ENCODE results near the gene MARCHF11. TPM values are rescaled to one million over a fixed set of nuclear protein-coding genes. Genes with fewer than 3 reads are reported as not detected.

The MARCHF11 gene
- total RNA-seq, 2 donors from 2014 or later: not detected

DNA sequence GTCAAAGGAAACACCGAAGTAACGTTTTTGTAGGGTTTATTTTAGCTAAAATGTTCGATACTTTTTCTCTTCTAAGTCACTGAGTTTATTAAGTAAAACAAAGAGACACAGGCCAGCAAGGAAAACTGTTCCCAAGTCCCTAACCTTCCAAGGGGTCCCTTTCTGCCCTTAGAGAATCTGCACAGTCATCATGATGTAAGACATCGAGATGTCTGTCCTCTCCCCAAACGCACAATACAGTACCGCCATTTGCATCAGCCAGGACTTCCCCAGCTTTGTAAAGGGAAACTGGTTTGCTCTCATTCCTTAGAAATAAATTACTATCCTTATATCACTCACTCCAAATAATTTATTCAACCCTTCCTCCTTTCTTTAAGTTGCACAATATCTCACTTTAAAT, 89.3 kb downstream of the MARCHF11 start:
- DNase-seq (ENCODE audit: low spot score) (no peak), ATAC-seq (ENCODE audit: insufficient number of reproducible peaks, low FRiP score, low read depth) (no peak)
- no peaks in the 10 kb centered on the region for H3K9me3 ChIP-seq
- no peaks in the 10 kb centered on the region for H3K36me3 ChIP-seq
- H3K27me3 ChIP-seq (replicated peaks; ENCODE audit: insufficient read depth): no peaks in the 10 kb centered on the region
- no peak overlapping the region for H3K4me3 ChIP-seq
- H3K27ac ChIP-seq: no peak overlapping the region
- H3K4me1 ChIP-seq (ENCODE audit: control insufficient read depth in 1 of 2, low read depth in 2 of 2): no peaks in the 10 kb centered on the region
- TF ChIP-seq, protein P1, sequence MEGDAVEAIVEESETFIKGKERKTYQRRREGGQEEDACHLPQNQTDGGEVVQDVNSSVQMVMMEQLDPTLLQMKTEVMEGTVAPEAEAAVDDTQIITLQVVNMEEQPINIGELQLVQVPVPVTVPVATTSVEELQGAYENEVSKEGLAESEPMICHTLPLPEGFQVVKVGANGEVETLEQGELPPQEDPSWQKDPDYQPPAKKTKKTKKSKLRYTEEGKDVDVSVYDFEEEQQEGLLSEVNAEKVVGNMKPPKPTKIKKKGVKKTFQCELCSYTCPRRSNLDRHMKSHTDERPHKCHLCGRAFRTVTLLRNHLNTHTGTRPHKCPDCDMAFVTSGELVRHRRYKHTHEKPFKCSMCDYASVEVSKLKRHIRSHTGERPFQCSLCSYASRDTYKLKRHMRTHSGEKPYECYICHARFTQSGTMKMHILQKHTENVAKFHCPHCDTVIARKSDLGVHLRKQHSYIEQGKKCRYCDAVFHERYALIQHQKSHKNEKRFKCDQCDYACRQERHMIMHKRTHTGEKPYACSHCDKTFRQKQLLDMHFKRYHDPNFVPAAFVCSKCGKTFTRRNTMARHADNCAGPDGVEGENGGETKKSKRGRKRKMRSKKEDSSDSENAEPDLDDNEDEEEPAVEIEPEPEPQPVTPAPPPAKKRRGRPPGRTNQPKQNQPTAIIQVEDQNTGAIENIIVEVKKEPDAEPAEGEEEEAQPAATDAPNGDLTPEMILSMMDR (IDR thresholded peaks at IDR 0.05): no peak

DNA sequence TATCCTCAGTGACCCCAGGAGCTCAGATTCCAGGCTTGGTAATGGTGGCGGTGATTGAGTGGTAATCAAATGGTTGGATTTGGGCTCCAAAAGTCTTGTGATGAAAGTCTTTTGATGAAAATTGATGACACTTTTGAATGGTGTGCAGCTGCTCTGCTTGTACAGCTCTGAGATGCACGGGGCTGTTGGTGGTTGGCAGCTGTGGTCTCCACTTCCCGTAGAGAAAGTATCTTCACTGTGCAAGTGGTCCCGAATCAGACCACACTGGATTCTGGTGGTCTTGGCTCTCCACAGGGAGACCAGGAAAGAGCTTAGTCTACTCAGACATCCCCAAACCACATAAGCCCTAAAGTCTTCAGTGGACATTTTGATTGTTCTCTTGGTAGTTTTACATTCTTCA, 96.6 kb downstream of the MARCHF11 start:
- no peak for DNase-seq (ENCODE audit: low spot score)
- Histone ChIP-seq H3K27ac (no peak overlapping the region), H3K4me1 (ENCODE audit: control insufficient read depth in 1 of 2, low read depth in 2 of 2) (no peaks in the 10 kb centered on the region), H3K27me3 (replicated peaks; ENCODE audit: insufficient read depth) (no peaks in the 10 kb centered on the region), H3K4me3 (no peak overlapping the region), H3K9me3 (no peaks in the 10 kb centered on the region), H3K36me3 (no peaks in the 10 kb centered on the region)
- no peak for ATAC-seq (ENCODE audit: insufficient number of reproducible peaks, low FRiP score, low read depth)
- TF ChIP-seq, protein P1 (IDR thresholded peaks at IDR 0.05): no peak

DNA sequence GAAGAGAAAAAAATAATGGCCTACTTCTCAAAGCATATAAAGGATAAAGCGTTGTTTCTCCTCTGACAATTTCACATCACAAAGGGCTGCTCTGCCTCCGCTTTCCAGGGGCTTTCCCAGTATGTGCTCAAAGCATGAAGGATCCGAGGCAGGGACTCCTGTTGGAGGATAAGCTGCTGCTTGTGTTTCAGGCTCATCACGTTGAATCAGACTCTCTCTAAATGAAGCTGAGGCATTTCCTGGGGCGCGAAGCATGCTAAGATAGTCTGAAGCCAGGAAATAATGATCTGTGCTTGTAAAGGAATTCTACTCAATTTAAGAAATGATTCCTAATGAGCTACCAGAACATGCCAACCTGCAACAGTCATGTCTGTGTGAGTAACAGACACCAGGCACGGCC, 97.5 kb downstream of the MARCHF11 start:
- Histone ChIP-seq H3K4me1 (ENCODE audit: control insufficient read depth in 1 of 2, low read depth in 2 of 2) (no peaks in the 10 kb centered on the region), H3K4me3 (no peak overlapping the region), H3K9me3 (no peaks in the 10 kb centered on the region), H3K36me3 (no peaks in the 10 kb centered on the region), H3K27ac (no peak overlapping the region), H3K27me3 (replicated peaks; ENCODE audit: insufficient read depth) (no peaks in the 10 kb centered on the region)
- no peak for DNase-seq (ENCODE audit: low spot score)
- TF ChIP-seq, protein P1 (IDR thresholded peaks at IDR 0.05): no peak
- ATAC-seq (ENCODE audit: insufficient number of reproducible peaks, low FRiP score, low read depth): no peak

DNA sequence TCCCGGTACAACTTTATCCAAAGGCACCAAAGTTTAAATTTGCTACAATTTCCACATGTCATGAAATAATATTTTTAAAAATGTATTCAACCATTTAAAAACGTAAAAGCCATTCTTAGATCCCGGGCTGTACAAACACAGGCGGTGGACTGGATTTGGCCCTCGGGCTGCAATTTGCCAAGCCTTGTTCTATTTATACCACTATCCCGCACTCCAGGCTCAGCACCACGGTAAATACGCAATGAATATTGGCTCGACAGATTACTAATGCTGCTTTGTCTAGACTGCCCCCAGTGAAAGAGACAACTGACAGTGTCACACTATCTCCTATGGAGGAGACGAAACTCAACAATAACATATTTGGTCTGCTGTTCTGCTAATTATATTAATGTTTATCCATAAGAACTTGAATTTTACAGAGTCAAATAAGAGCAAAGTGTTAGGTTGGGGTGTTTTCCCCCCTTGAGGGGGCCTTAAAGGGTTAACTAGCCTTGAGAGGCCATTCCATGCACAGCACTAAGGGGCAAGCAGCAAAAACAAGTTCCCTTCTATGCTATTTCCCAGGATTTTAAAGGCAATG, 98.1 kb downstream of the MARCHF11 start:
- H3K36me3 ChIP-seq: no peaks in the 10 kb centered on the region
- DNase-seq (ENCODE audit: low spot score) (no peak), ATAC-seq (ENCODE audit: insufficient number of reproducible peaks, low FRiP score, low read depth) (no peak)
- H3K4me3 ChIP-seq: no peak overlapping the region
- no peaks in the 10 kb centered on the region for H3K27me3 ChIP-seq (replicated peaks; ENCODE audit: insufficient read depth)
- no peak overlapping the region for H3K27ac ChIP-seq
- H3K4me1 ChIP-seq (ENCODE audit: control insufficient read depth in 1 of 2, low read depth in 2 of 2): no peaks in the 10 kb centered on the region
- H3K9me3 ChIP-seq: no peaks in the 10 kb centered on the region
- TF ChIP-seq, protein P1 (IDR thresholded peaks at IDR 0.05): no peak

DNA sequence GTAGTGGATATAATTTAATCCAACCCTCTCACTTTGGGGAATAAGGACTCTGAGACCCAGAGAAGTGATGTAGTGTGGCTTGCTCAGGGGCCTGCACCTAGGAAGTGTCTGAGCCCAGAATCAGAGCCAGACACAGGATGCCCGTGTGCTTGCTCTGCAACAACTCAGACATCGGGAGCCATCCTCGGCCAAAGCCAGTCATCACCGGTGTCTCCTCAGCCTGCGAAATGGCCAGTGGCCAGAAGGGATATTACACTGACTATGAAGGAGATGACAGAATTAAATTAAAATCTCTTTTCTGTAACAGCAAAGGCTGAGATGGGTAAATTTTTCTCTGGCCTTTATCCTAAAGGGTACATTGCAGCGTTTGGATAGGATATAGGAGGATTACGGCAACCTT, 102.9 kb downstream of the MARCHF11 start:
- Histone ChIP-seq H3K4me1 (ENCODE audit: control insufficient read depth in 1 of 2, low read depth in 2 of 2) (no peaks in the 10 kb centered on the region), H3K4me3 (no peak overlapping the region), H3K27me3 (replicated peaks; ENCODE audit: insufficient read depth) (no peaks in the 10 kb centered on the region), H3K36me3 (no peaks in the 10 kb centered on the region), H3K9me3 (no peaks in the 10 kb centered on the region), H3K27ac (no peak overlapping the region)
- no peak for DNase-seq (ENCODE audit: low spot score)
- ATAC-seq (ENCODE audit: insufficient number of reproducible peaks, low FRiP score, low read depth): no peak
- TF ChIP-seq, protein P1 (IDR thresholded peaks at IDR 0.05): no peak
